MM.1S (cell line): Measurements from ENCODE around the gene UCN2.

Experiments
- CTCF ChIP-seq: fragments of 300-600 bp; sonication (generic); IDR thresholded peaks from 2 replicates; pipeline ENCODE4 v1.5.1; 2016; ENCODE audit warnings: antibody characterized with exemption, low read length, mixed read lengths
- EZH2phosphoT487 ChIP-seq: fragments of 300-600 bp; sonication (generic); IDR thresholded peaks from 2 replicates; pipeline ENCODE4 v1.6.1; 2018; ENCODE audit warnings: antibody characterized with exemption, low read length

- TF ChIP-seq CTCF (no peak), EZH2phosphoT487 (no peak)
Observed at GRCh38 chr3:48558493-48559134, 5.0 kb downstream of the UCN2 start.
